GM23338 (cell line): ENCODE data around the gene CCDC127. TPM values are rescaled to one million over a fixed set of nuclear protein-coding genes. Genes with fewer than 3 reads are reported as not detected.
A peak's percentile ranks its signal among the peaks of the same experiment; 100 is the strongest.

Source experiments
- ATAC-seq: fragments of 200-7000 bp; cut with Tn5 transposase; 3 replicates; pipeline ENCODE4 v1.9.1; 2020
- DNase-seq: peaks from one replicate; pipeline ENCODE4 v3.0.0-alpha.2; 2015; ENCODE audit warnings: low spot score
- H2AFZ ChIP-seq: fragments of 200-600 bp; sonication (generic); 2 replicates; pipeline ENCODE4 v1.8.0; 2016; ENCODE audit warnings: antibody characterized with exemption, mild to moderate bottlenecking, moderate library complexity
- H3F3A ChIP-seq: fragments of 200-600 bp; sonication (generic); replicated peaks from 2 replicates; pipeline ENCODE4 v1.8.0; 2017; ENCODE audit warnings: antibody characterized with exemption, mixed run types, low read depth
- H3K27ac ChIP-seq: fragments of 200-600 bp; sonication (generic); 2 replicates; pipeline ENCODE4 v1.6.1; 2016; ENCODE audit warnings: low read depth
- H3K27me3 ChIP-seq: fragments of 200-600 bp; sonication (generic); 2 replicates; pipeline ENCODE4 v1.8.0; 2016; ENCODE audit warnings: mild to moderate bottlenecking, mixed run types, moderate library complexity; ENCODE audit not compliant: insufficient read depth
- H3K36me3 ChIP-seq: fragments of 200-600 bp; sonication (generic); 2 replicates; pipeline ENCODE4 v1.8.0; 2016; ENCODE audit warnings: mild to moderate bottlenecking; ENCODE audit not compliant: insufficient read depth
- H3K4me1 ChIP-seq: fragments of 200-600 bp; sonication (generic); 2 replicates; pipeline ENCODE4 v1.8.0; 2016; ENCODE audit warnings: mild to moderate bottlenecking, moderate library complexity; ENCODE audit not compliant: insufficient read depth
- H3K4me2 ChIP-seq: fragments of 200-600 bp; sonication (generic); 2 replicates; pipeline ENCODE4 v1.7.1; 2017; ENCODE audit warnings: mixed run types
- H3K4me3 ChIP-seq: fragments of 200-600 bp; sonication (generic); 2 replicates; pipeline ENCODE4 v1.6.1; 2016; ENCODE audit warnings: mixed run types
- H3K79me2 ChIP-seq: fragments of 200-600 bp; sonication (generic); replicated peaks from 2 replicates; pipeline ENCODE4 v1.8.0; 2017; ENCODE audit warnings: mild to moderate bottlenecking; ENCODE audit not compliant: insufficient read depth
- H3K9me2 ChIP-seq: fragments of 200-600 bp; sonication (generic); 2 replicates; pipeline ENCODE4 v1.8.0; 2017; ENCODE audit not compliant: insufficient read depth
- H4K20me1 ChIP-seq: fragments of 200-600 bp; sonication (generic); replicated peaks from 2 replicates; pipeline ENCODE4 v1.8.0; 2017; ENCODE audit warnings: mild to moderate bottlenecking; ENCODE audit not compliant: insufficient read depth
- H3K27ac Mint-ChIP-seq: 2 replicates; pipeline ENCODE4 v1.8.0; 2020; ENCODE audit warnings: inconsistent platforms, mild to moderate bottlenecking, moderate library complexity, mixed read lengths
- H3K27me3 Mint-ChIP-seq: 3 replicates; pipeline ENCODE4 v1.8.0; 2022; ENCODE audit warnings: low read depth, mild to moderate bottlenecking, moderate library complexity, mixed read lengths, inconsistent platforms; ENCODE audit not compliant: insufficient read depth, poor library complexity
- H3K36me3 Mint-ChIP-seq: 3 replicates; pipeline ENCODE4 v1.8.0; 2021; ENCODE audit warnings: low read depth, mild to moderate bottlenecking, inconsistent platforms, moderate library complexity, mixed read lengths
- H3K4me1 Mint-ChIP-seq: 3 replicates; pipeline ENCODE4 v1.8.0; 2020; ENCODE audit warnings: mild to moderate bottlenecking, inconsistent platforms, mixed read lengths
- H3K4me3 Mint-ChIP-seq: 3 replicates; pipeline ENCODE4 v1.8.0; 2021; ENCODE audit warnings: moderate library complexity, mild to moderate bottlenecking, inconsistent platforms, mixed read lengths
- H3K9me3 Mint-ChIP-seq: 3 replicates; pipeline ENCODE4 v1.8.0; 2020; ENCODE audit warnings: moderate library complexity, mild to moderate bottlenecking, inconsistent platforms, mixed read lengths
- CREB1 ChIP-seq: fragments of 250-450 bp; sonication (Bioruptor Pico); IDR thresholded peaks from 2 replicates; pipeline ENCODE4 v1.5.0; 2020; ENCODE audit warnings: low read depth, mild to moderate bottlenecking, moderate library complexity
- JUNB ChIP-seq: IDR thresholded peaks from one replicate; pipeline ENCODE4 v1.6.1; 2016; ENCODE audit warnings: antibody characterized with exemption; ENCODE audit not compliant: unreplicated experiment
- NANOG ChIP-seq: IDR thresholded peaks from 2 replicates; pipeline ENCODE4 v1.6.1; 2016; ENCODE audit warnings: antibody characterized with exemption, borderline replicate concordance
- POLR2AphosphoS5 ChIP-seq: IDR thresholded peaks from 2 replicates; pipeline ENCODE4 v1.6.1; 2016; ENCODE audit warnings: antibody characterized with exemption, low read depth
- STAT1 ChIP-seq: IDR thresholded peaks from one replicate; pipeline ENCODE4 v1.6.1; 2016; ENCODE audit warnings: antibody characterized with exemption; ENCODE audit not compliant: unreplicated experiment
- ZNF114 ChIP-seq: fragments of 250-450 bp; sonication (Bioruptor Pico); IDR thresholded peaks from 2 replicates; pipeline ENCODE4 v1.5.0; 2020; ENCODE audit warnings: mild to moderate bottlenecking, moderate library complexity
- ZNF331 ChIP-seq: fragments of 250-450 bp; sonication (Bioruptor Pico); IDR thresholded peaks from 2 replicates; pipeline ENCODE4 v1.5.0; 2020; ENCODE audit warnings: low read depth, mild to moderate bottlenecking, moderate library complexity
- polyA plus RNA-seq: library from polyadenylated mRNA; unstranded; fragments of >200 nt; fragmentation: Nextera tagmentation; extraction: Ambion mirVana; gene quantifications from 2 replicates; pipeline ENCODE4 v1.2.1, GENCODE V29; 2016
- total RNA-seq: library from RNA; depleted of rRNA; stranded (reverse); fragments of >200 nt; shearing (Covaris generic); gene quantifications from 2 replicates; pipeline ENCODE4 v1.2.3, GENCODE V29; 2014
- TF ChIP-seq, protein P1 (sequence below): IDR thresholded peaks from 2 replicates; pipeline ENCODE4 v1.6.1; 2016; ENCODE audit warnings: antibody characterized with exemption
- TF ChIP-seq, protein P2 (sequence below): fragments of 250-450 bp; sonication (Bioruptor Pico); IDR thresholded peaks from 2 replicates; pipeline ENCODE4 v1.5.0; 2020; ENCODE audit warnings: mild to moderate bottlenecking, moderate library complexity

Gene CCDC127
- total and polyA plus RNA-seq, 2 experiments from 2014 or later = 6.0 to 7.2 TPM

- H3K27ac Mint-ChIP-seq = no peak overlapping the region
- peaks cover 3% of the 10 kb centered on the region; the same call in 2 of the 3 replicates for H3K9me3 Mint-ChIP-seq
- Histone ChIP-seq H3K27ac (no peak overlapping the region), H4K20me1 (no peaks in the 10 kb centered on the region; the same call in 1 of the 2 replicates), H3F3A (no peaks in the 10 kb centered on the region), H2AFZ (no peak overlapping the region), H3K4me2 (no peak overlapping the region), H3K27me3 (no peaks in the 10 kb centered on the region), H3K79me2 (no peaks in the 10 kb centered on the region), H3K4me1 (no peaks in the 10 kb centered on the region), H3K36me3 (no peaks in the 10 kb centered on the region), H3K4me3 (no peak overlapping the region), H3K9me2 (no peaks in the 10 kb centered on the region)
- no peak overlapping the region for H3K4me3 Mint-ChIP-seq
- H3K27me3 Mint-ChIP-seq = peaks cover 13% of the 10 kb centered on the region
- DNase-seq (no peak), ATAC-seq (no peak)
- H3K4me1 Mint-ChIP-seq = peaks cover 5% of the 10 kb centered on the region; the same call in 1 of the 3 replicates
- H3K36me3 Mint-ChIP-seq = peaks cover 32% of the 10 kb centered on the region
- TF ChIP-seq CREB1 (CRISPR knock-in tag) (no peak), NANOG (no peak), JUNB (no peak), POLR2AphosphoS5 (no peak), ZNF331 (CRISPR knock-in tag) (no peak), STAT1 (no peak)
- TF ChIP-seq, protein P1, sequence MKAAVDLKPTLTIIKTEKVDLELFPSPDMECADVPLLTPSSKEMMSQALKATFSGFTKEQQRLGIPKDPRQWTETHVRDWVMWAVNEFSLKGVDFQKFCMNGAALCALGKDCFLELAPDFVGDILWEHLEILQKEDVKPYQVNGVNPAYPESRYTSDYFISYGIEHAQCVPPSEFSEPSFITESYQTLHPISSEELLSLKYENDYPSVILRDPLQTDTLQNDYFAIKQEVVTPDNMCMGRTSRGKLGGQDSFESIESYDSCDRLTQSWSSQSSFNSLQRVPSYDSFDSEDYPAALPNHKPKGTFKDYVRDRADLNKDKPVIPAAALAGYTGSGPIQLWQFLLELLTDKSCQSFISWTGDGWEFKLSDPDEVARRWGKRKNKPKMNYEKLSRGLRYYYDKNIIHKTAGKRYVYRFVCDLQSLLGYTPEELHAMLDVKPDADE = no peak
Measured at GRCh38 chr5:170971-171800, 46.8 kb downstream of the CCDC127 start.

- H3K4me3 Mint-ChIP-seq = no peak overlapping the region
- H3F3A ChIP-seq = no peaks in the 10 kb centered on the region
- H3K36me3 Mint-ChIP-seq = peaks cover 36% of the 10 kb centered on the region
- H3K27me3 ChIP-seq = no peaks in the 10 kb centered on the region
- H3K9me3 Mint-ChIP-seq = peaks cover 6% of the 10 kb centered on the region
- no peak overlapping the region for H3K27ac Mint-ChIP-seq
- H3K4me2 ChIP-seq = no peak overlapping the region
- H3K36me3 ChIP-seq = no peaks in the 10 kb centered on the region
- peak; percentile 28 for ATAC-seq
- no peak overlapping the region for H2AFZ ChIP-seq
- H3K27me3 Mint-ChIP-seq = peaks cover 13% of the 10 kb centered on the region
- H3K27ac ChIP-seq = no peak overlapping the region
- no peak for DNase-seq
- H3K4me1 ChIP-seq = no peaks in the 10 kb centered on the region
- no peaks in the 10 kb centered on the region for H3K9me2 ChIP-seq
- H3K4me1 Mint-ChIP-seq = peaks cover 5% of the 10 kb centered on the region; the same call in 1 of the 3 replicates
- no peaks in the 10 kb centered on the region for H3K79me2 ChIP-seq
- H4K20me1 ChIP-seq = no peaks in the 10 kb centered on the region; the same call in 1 of the 2 replicates
- H3K4me3 ChIP-seq = no peak overlapping the region
- TF ChIP-seq, protein P1 = no peak
- no peak for TF ChIP-seq NANOG
- no peak for TF ChIP-seq ZNF331 (CRISPR knock-in tag)
- TF ChIP-seq ZNF114 (CRISPR knock-in tag) = no peak
- no peak for TF ChIP-seq JUNB
- no peak for TF ChIP-seq POLR2AphosphoS5
- TF ChIP-seq, protein P2, sequence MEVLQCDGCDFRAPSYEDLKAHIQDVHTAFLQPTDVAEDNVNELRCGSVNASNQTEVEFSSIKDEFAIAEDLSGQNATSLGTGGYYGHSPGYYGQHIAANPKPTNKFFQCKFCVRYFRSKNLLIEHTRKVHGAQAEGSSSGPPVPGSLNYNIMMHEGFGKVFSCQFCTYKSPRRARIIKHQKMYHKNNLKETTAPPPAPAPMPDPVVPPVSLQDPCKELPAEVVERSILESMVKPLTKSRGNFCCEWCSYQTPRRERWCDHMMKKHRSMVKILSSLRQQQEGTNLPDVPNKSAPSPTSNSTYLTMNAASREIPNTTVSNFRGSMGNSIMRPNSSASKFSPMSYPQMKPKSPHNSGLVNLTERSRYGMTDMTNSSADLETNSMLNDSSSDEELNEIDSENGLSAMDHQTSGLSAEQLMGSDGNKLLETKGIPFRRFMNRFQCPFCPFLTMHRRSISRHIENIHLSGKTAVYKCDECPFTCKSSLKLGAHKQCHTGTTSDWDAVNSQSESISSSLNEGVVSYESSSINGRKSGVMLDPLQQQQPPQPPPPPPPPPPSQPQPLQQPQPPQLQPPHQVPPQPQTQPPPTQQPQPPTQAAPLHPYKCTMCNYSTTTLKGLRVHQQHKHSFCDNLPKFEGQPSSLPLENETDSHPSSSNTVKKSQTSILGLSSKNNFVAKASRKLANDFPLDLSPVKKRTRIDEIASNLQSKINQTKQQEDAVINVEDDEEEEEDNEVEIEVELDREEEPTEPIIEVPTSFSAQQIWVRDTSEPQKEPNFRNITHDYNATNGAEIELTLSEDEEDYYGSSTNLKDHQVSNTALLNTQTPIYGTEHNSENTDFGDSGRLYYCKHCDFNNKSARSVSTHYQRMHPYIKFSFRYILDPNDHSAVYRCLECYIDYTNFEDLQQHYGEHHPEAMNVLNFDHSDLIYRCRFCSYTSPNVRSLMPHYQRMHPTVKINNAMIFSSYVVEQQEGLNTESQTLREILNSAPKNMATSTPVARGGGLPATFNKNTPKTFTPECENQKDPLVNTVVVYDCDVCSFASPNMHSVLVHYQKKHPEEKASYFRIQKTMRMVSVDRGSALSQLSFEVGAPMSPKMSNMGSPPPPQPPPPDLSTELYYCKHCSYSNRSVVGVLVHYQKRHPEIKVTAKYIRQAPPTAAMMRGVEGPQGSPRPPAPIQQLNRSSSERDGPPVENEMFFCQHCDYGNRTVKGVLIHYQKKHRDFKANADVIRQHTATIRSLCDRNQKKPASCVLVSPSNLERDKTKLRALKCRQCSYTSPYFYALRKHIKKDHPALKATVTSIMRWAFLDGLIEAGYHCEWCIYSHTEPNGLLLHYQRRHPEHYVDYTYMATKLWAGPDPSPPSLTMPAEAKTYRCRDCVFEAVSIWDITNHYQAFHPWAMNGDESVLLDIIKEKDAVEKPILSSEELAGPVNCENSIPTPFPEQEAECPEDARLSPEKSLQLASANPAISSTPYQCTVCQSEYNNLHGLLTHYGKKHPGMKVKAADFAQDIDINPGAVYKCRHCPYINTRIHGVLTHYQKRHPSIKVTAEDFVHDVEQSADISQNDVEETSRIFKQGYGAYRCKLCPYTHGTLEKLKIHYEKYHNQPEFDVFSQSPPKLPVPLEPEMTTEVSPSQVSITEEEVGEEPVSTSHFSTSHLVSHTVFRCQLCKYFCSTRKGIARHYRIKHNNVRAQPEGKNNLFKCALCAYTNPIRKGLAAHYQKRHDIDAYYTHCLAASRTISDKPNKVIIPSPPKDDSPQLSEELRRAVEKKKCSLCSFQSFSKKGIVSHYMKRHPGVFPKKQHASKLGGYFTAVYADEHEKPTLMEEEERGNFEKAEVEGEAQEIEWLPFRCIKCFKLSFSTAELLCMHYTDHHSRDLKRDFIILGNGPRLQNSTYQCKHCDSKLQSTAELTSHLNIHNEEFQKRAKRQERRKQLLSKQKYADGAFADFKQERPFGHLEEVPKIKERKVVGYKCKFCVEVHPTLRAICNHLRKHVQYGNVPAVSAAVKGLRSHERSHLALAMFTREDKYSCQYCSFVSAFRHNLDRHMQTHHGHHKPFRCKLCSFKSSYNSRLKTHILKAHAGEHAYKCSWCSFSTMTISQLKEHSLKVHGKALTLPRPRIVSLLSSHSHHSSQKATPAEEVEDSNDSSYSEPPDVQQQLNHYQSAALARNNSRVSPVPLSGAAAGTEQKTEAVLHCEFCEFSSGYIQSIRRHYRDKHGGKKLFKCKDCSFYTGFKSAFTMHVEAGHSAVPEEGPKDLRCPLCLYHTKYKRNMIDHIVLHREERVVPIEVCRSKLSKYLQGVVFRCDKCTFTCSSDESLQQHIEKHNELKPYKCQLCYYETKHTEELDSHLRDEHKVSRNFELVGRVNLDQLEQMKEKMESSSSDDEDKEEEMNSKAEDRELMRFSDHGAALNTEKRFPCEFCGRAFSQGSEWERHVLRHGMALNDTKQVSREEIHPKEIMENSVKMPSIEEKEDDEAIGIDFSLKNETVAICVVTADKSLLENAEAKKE (CRISPR knock-in tag) = no peak
Measured at GRCh38 chr5:169728-170094, 48.2 kb downstream of the CCDC127 start.
